IMR-90 (cell line): ENCODE measurements around the gene OR7D2. TPM values are rescaled to one million over a fixed set of nuclear protein-coding genes. Genes with fewer than 3 reads are reported as not detected.

Experiments used
- ATAC-seq: fragments of 200-7000 bp; cut with Tn5 transposase; 2 replicates; pipeline ENCODE4 v1.9.1; 2020; ENCODE audit warnings: low read depth, mild to moderate bottlenecking, moderate library complexity
- BruUV-seq: library from RNA; stranded (reverse); fragments of 400-500 nt; replicated peaks from 2 replicates; lab custom pipeline; 2021; lab: Mats Ljungman, UMichigan
- CTCF ChIA-PET: fragments of 300-600 bp; formaldehyde crosslinking; extraction: SDS; loops from one replicate; lab custom pipeline; 2021; ENCODE audit warnings: antibody characterized with exemption; lab: Yijun Ruan, JAX
- POLR2A ChIA-PET: fragments of 300-600 bp; sonication (Branson Sonifier 250); formaldehyde crosslinking; loops from one replicate; lab custom pipeline; 2022; ENCODE audit warnings: antibody characterized with exemption; ENCODE audit not compliant: unreplicated experiment; lab: Charles Lee
- DNase-seq: peaks from one replicate; pipeline ENCODE4 v3.0.0; 2013
- H2AFZ ChIP-seq: replicated peaks from 2 replicates; pipeline ENCODE3; 2013; ENCODE audit warnings: low read length, mild to moderate bottlenecking; ENCODE audit not compliant: poor library complexity
- H2AK5ac ChIP-seq: 2 replicates; pipeline ENCODE4 v1.6.1; 2013; ENCODE audit warnings: low read depth, low read length, inconsistent platforms
- H2AK9ac ChIP-seq: replicated peaks from 2 replicates; pipeline ENCODE3; 2013; ENCODE audit warnings: mild to moderate bottlenecking, low read depth, low read length, moderate library complexity; ENCODE audit not compliant: poor library complexity
- H2BK120ac ChIP-seq: 2 replicates; pipeline ENCODE4 v1.6.1; 2013; ENCODE audit warnings: low read depth, low read length, inconsistent platforms
- H2BK15ac ChIP-seq: 3 replicates; pipeline ENCODE4 v1.6.1; 2013; ENCODE audit warnings: low read depth, low read length, inconsistent platforms
- H2BK20ac ChIP-seq: 2 replicates; pipeline ENCODE4 v1.6.1; 2013; ENCODE audit warnings: low read depth, mild to moderate bottlenecking, inconsistent platforms, low read length, moderate library complexity
- H2BK5ac ChIP-seq: 2 replicates; pipeline ENCODE4 v1.6.1; 2013; ENCODE audit warnings: mild to moderate bottlenecking, low read depth, low read length, inconsistent platforms; ENCODE audit not compliant: poor library complexity, severe bottlenecking
- H3K14ac ChIP-seq: replicated peaks from 2 replicates; pipeline ENCODE4 v1.6.1; 2013; ENCODE audit warnings: low read depth, low read length, inconsistent platforms
- H3K18ac ChIP-seq: 2 replicates; pipeline ENCODE4 v1.6.1; 2013; ENCODE audit warnings: low read depth, low read length, control low read depth
- H3K23ac ChIP-seq: 2 replicates; pipeline ENCODE4 v1.6.1; 2013; ENCODE audit warnings: low read depth, low read length, inconsistent platforms
- H3K27ac ChIP-seq: 2 replicates; pipeline ENCODE4 v1.5.1; 2013; ENCODE audit warnings: mild to moderate bottlenecking, control low read depth, low read length; ENCODE audit not compliant: insufficient read depth
- H3K27me3 ChIP-seq: 2 replicates; pipeline ENCODE4 v1.6.1; 2013; ENCODE audit warnings: low read length; ENCODE audit not compliant: control insufficient read depth, insufficient read depth
- H3K36me3 ChIP-seq: 2 replicates; pipeline ENCODE4 v1.6.1; 2013; ENCODE audit warnings: low read length, mixed read lengths; ENCODE audit not compliant: control insufficient read depth, insufficient read depth
- H3K4ac ChIP-seq: 2 replicates; pipeline ENCODE4 v1.6.1; 2013; ENCODE audit warnings: low read depth, low read length, inconsistent platforms
- H3K4me1 ChIP-seq: 2 replicates; pipeline ENCODE4 v1.6.1; 2013; ENCODE audit warnings: low read length, mixed read lengths; ENCODE audit not compliant: control insufficient read depth, insufficient read depth
- H3K4me2 ChIP-seq: 2 replicates; pipeline ENCODE4 v1.6.1; 2013; ENCODE audit warnings: low read depth, mild to moderate bottlenecking, control low read depth, low read length, moderate library complexity
- H3K4me3 ChIP-seq: 2 replicates; pipeline ENCODE4 v1.5.1; 2013; ENCODE audit warnings: low read depth, mild to moderate bottlenecking, control low read depth, low read length, moderate library complexity; ENCODE audit not compliant: insufficient read depth
- H3K56ac ChIP-seq: 2 replicates; pipeline ENCODE4 v1.6.1; 2013; ENCODE audit warnings: low read length, inconsistent platforms; ENCODE audit not compliant: insufficient read depth; ENCODE audit errors: extremely low read depth
- H3K79me1 ChIP-seq, 2 experiments: 2 replicates each; pipeline ENCODE4 v1.6.1; 2013; ENCODE audit warnings: low read length in 2 of 2, inconsistent platforms in 1 of 2, low read depth in 1 of 2
- H3K9ac ChIP-seq: 2 replicates; pipeline ENCODE4 v1.6.1; 2013; ENCODE audit warnings: low read depth, low read length, control low read depth
- H3K9me1 ChIP-seq: 2 replicates; pipeline ENCODE4 v1.6.1; 2013; ENCODE audit warnings: low read length, inconsistent platforms; ENCODE audit not compliant: insufficient read depth
- H3K9me3 ChIP-seq: 2 replicates; pipeline ENCODE4 v1.6.1; 2013; ENCODE audit warnings: low read length; ENCODE audit not compliant: control insufficient read depth, insufficient read depth
- H4K20me1 ChIP-seq: 2 replicates; pipeline ENCODE4 v1.6.1; 2013; ENCODE audit warnings: low read length, inconsistent platforms; ENCODE audit not compliant: insufficient read depth
- H4K5ac ChIP-seq: 2 replicates; pipeline ENCODE4 v1.6.1; 2013; ENCODE audit warnings: mild to moderate bottlenecking, low read depth, low read length, control low read depth
- H4K8ac ChIP-seq, 2 experiments: 2 replicates each; pipeline ENCODE4 v1.6.1; 2013; ENCODE audit warnings: low read depth in 2 of 2, low read length in 2 of 2, control low read depth in 1 of 2, inconsistent platforms in 1 of 2
- H4K91ac ChIP-seq: 2 replicates; pipeline ENCODE4 v1.6.1; 2013; ENCODE audit warnings: low read depth, low read length, inconsistent platforms; ENCODE audit not compliant: insufficient read depth
- BHLHE40 ChIP-seq: fragments of 150-350 bp; IDR thresholded peaks from 2 replicates; pipeline ENCODE4 v1.6.1; 2016; ENCODE audit warnings: mild to moderate bottlenecking, low read depth, low read length
- CEBPB ChIP-seq: IDR thresholded peaks from 2 replicates; pipeline ENCODE4 v1.6.1; 2012; ENCODE audit warnings: low read depth, low read length, improper control_type of control experiment
- CHD1 ChIP-seq: IDR thresholded peaks from 2 replicates; pipeline ENCODE4 v1.6.1; 2012; ENCODE audit warnings: low read depth, low read length, improper control_type of control experiment
- CTCF ChIP-seq: conservative IDR thresholded peaks from 2 replicates; pipeline ENCODE4 v1.5.1; 2012; ENCODE audit warnings: mild to moderate bottlenecking, low read depth, low read length, improper control_type of control experiment
- ELK1 ChIP-seq: fragments of 150-350 bp; IDR thresholded peaks from 2 replicates; pipeline ENCODE4 v1.6.1; 2016; ENCODE audit warnings: low read depth, mild to moderate bottlenecking, low read length, moderate library complexity, borderline replicate concordance
- FOS ChIP-seq: fragments of 150-350 bp; IDR thresholded peaks from 2 replicates; pipeline ENCODE4 v1.6.1; 2016; ENCODE audit warnings: low read depth, low read length
- MAFK ChIP-seq: IDR thresholded peaks from 2 replicates; pipeline ENCODE4 v1.6.1; 2012; ENCODE audit warnings: low read depth, low read length, improper control_type of control experiment
- MAZ ChIP-seq: IDR thresholded peaks from 2 replicates; pipeline ENCODE4 v1.6.1; 2012; ENCODE audit warnings: low read depth, mild to moderate bottlenecking, low read length, improper control_type of control experiment, moderate library complexity, borderline replicate concordance
- MXI1 ChIP-seq: IDR thresholded peaks from 2 replicates; pipeline ENCODE4 v1.6.1; 2012; ENCODE audit warnings: low read depth, mild to moderate bottlenecking, low read length, moderate library complexity, borderline replicate concordance
- NFE2L2 ChIP-seq: fragments of 150-350 bp; IDR thresholded peaks from 2 replicates; pipeline ENCODE4 v1.6.1; 2016; ENCODE audit warnings: low read depth, mild to moderate bottlenecking, low read length
- POLR2A ChIP-seq: IDR thresholded peaks from 2 replicates; pipeline ENCODE4 v1.6.1; 2012; ENCODE audit warnings: mild to moderate bottlenecking, low read depth, low read length
- RAD21 ChIP-seq: IDR thresholded peaks from 2 replicates; pipeline ENCODE4 v1.6.1; 2012; ENCODE audit warnings: low read length, improper control_type of control experiment
- RCOR1 ChIP-seq: IDR thresholded peaks from 2 replicates; pipeline ENCODE4 v1.6.1; 2012; ENCODE audit warnings: mild to moderate bottlenecking, low read length, improper control_type of control experiment; ENCODE audit not compliant: insufficient replicate concordance
- RFX5 ChIP-seq: IDR thresholded peaks from 2 replicates; pipeline ENCODE4 v1.8.0; 2012; ENCODE audit warnings: low read depth, mild to moderate bottlenecking, low read length, moderate library complexity
- SMC3 ChIP-seq: fragments of 150-350 bp; IDR thresholded peaks from 2 replicates; pipeline ENCODE4 v1.6.1; 2016; ENCODE audit warnings: low read depth, mild to moderate bottlenecking, antibody characterized with exemption, low read length, moderate library complexity
- USF2 ChIP-seq: fragments of 150-350 bp; IDR thresholded peaks from 2 replicates; pipeline ENCODE4 v1.6.1; 2017; ENCODE audit warnings: mild to moderate bottlenecking, antibody characterized with exemption, low read length, low read depth
- WGBS, 2 experiments: methylation state at CpG; one replicate each; pipeline versions ENCODE4 v1.1.5 to v1.1.7; 2013; ENCODE audit warnings: missing lambda C conversion rate in 2 of 2; ENCODE audit not compliant: insufficient read length in 1 of 2; ENCODE audit errors: extremely low coverage in 2 of 2; 5-methylcytosine and 5-hydroxymethylcytosine counted together
- dilution Hi-C: fragments of 300-500 bp; cut with HindIII; formaldehyde crosslinking; loops from one replicate; pipeline ENCODE4 v1.14.3; 2018; ENCODE audit warnings: low sequenced_read_pairs; ENCODE audit not compliant: unreplicated experiment
- in situ Hi-C: fragments of 300-500 bp; cut with MboI; formaldehyde crosslinking; loops from 3 replicates; pipeline ENCODE4 v1.14.3; 2019; ENCODE audit warnings: low sequenced_read_pairs, inconsistent platforms, mixed read lengths
- intact Hi-C: fragments of 100-400 bp; cut with micrococcal nuclease; formaldehyde crosslinking; loops from 2 replicates; pipeline ENCODE4 v1.10.0; 2022
- polyA plus RNA-seq, 3 experiments: library from polyadenylated mRNA; depleted of rRNA; stranded (reverse); fragments of >200 nt; gene quantifications; 2 replicates each; pipeline ENCODE4 v1.2.3, GENCODE V29; 2012; ENCODE audit warnings: low replicate concordance in 1 of 3
- total RNA-seq: library from RNA; depleted of rRNA; stranded (reverse); fragments of >200 nt; gene quantifications from 2 replicates; pipeline ENCODE4 v1.2.3, GENCODE V29; 2012

The OR7D2 gene
- total and polyA plus RNA-seq, 2 of the 4 experiments (the other 2 are of a cell fraction): not detected

GRCh38 chr19:9166846-9167245 is 11.9 kb upstream of the OR7D2 start:
- H3K4me1 ChIP-seq: peaks cover 2% of the 10 kb centered on the region; the same call in 1 of the 2 replicates
- H3K14ac ChIP-seq: no peak overlapping the region
- intact Hi-C loops: no loop called here
- H3K9me1 ChIP-seq: no peaks in the 10 kb centered on the region
- H3K56ac ChIP-seq: no peak overlapping the region
- dilution Hi-C loops: no loop called here
- ChIA-PET CTCF (no interaction called here), POLR2A (no interaction called here)
- ATAC-seq (no peak), DNase-seq (no peak)
- H3K4ac ChIP-seq: no peak overlapping the region
- peaks cover 17% of the 10 kb centered on the region for H3K9me3 ChIP-seq
- no peak overlapping the region for H4K91ac ChIP-seq
- H3K79me1 ChIP-seq: peaks cover 0 to 9% of the 10 kb centered on the region in 2 experiments; a peak in 2 of 4 replicates
- no peak overlapping the region for H2BK20ac ChIP-seq
- H3K36me3 ChIP-seq: peaks cover 27% of the 10 kb centered on the region
- H2AK5ac ChIP-seq: no peak overlapping the region
- H4K20me1 ChIP-seq: no peaks in the 10 kb centered on the region
- H2AK9ac ChIP-seq: no peak overlapping the region
- no peak overlapping the region for H3K27ac ChIP-seq
- H2BK120ac ChIP-seq: no peak overlapping the region
- H3K4me3 ChIP-seq: no peak overlapping the region
- in situ Hi-C loops: no loop called here
- TF ChIP-seq CEBPB (no peak), MAFK (no peak), MXI1 (no peak), ELK1 (no peak), RFX5 (no peak), POLR2A (no peak), NFE2L2 (no peak), SMC3 (no peak), RCOR1 (no peak), BHLHE40 (no peak), CHD1 (no peak), MAZ (no peak), FOS (no peak), RAD21 (no peak), USF2 (no peak), CTCF (no peak)
- no peak overlapping the region for H3K18ac ChIP-seq
- H2AFZ ChIP-seq: no peak overlapping the region
- H4K5ac ChIP-seq: no peak overlapping the region
- H4K8ac ChIP-seq: no peak overlapping the region
- no CpG with 5 or more reads among the region's 4 CpGs for WGBS, 2 experiments
- H2BK15ac ChIP-seq: no peak overlapping the region
- H3K9ac ChIP-seq: no peak overlapping the region
- H2BK5ac ChIP-seq: no peak overlapping the region
- H3K4me2 ChIP-seq: no peak overlapping the region
- no peak overlapping the region for H3K23ac ChIP-seq
- no peaks in the 10 kb centered on the region for H3K27me3 ChIP-seq
- no TSS peak for BruUV-seq
